Measurements from ENCODE around the gene RECQL. TPM values are rescaled to one million over a fixed set of nuclear protein-coding genes. Genes with fewer than 3 reads are reported as not detected.
A peak's percentile ranks its signal among the peaks of the same experiment; 100 is the strongest.

Gene RECQL
- total RNA-seq (39.6 TPM), polyA plus RNA-seq (10 to 100 TPM; 66.5 to 84.4 (median 75.3) TPM)

- Histone ChIP-seq H3K27me3 (ENCODE audit: control insufficient read depth, insufficient read depth, low read length) (no peaks in the 10 kb centered on the region), H3K27ac (ENCODE audit: insufficient read depth, low read length, poor library complexity, severe bottlenecking) (peak within 1 kb of the TSS; percentile 88), H3K9me3 (ENCODE audit: control insufficient read depth in 2 of 2, low read length in 2 of 2) (no peaks in the 10 kb centered on the region), H3K4me3 (ENCODE audit: low read depth, low read length) (peak within 1 kb of the TSS; percentile 94), H3K4me1 (ENCODE audit: control insufficient read depth, insufficient read depth, low read length, poor library complexity, severe bottlenecking) (peaks cover 57% of the 10 kb centered on the region), H3K36me3 (ENCODE audit: control insufficient read depth, insufficient read depth, low read length) (peaks cover 22% of the 10 kb centered on the region)
- Mint-ChIP-seq H3K36me3 (peaks cover 20% of the 10 kb centered on the region), H3K27ac (peak within 1 kb of the TSS in 1 of 3 donors; percentile 84), H3K4me3 (no peak within 1 kb of the TSS), H3K27me3 (no peaks in the 10 kb centered on the region), H3K4me1 (peaks cover 9 to 68% (median 56%) of the 10 kb centered on the region in 4 donors), H3K9me3 (no peaks in the 10 kb centered on the region)
- DNase-seq (peak; percentile 88 to 98 (median 94)), ATAC-seq (ENCODE audit: low read depth in 2 of 2) (peak; percentile 98 to 99)
Measured at GRCh38 chr12:21501258-21502163, at the start of gene RECQL, which contains the start of gene GOLT1B. RECQL (minus strand) TSS chr12:21501635; CDS start chr12:21499570, 2,065 bp downstream. GOLT1B (plus strand) TSS chr12:21501789; CDS start chr12:21501924, 135 bp downstream.

GRCh38 chr12:21547437-21547836 lies 46.0 kb upstream of the RECQL start:
- H3K36me3 ChIP-seq (ENCODE audit: control insufficient read depth, insufficient read depth, low read length), result no peaks in the 10 kb centered on the region

GRCh38 chr12:21546716-21547115 lies 45.3 kb upstream of the RECQL start:
- Mint-ChIP-seq H3K4me1 (no peaks in the 10 kb centered on the region), H3K9me3 (peaks cover 0 to 2% (median 0%) of the 10 kb centered on the region in 7 donors), H3K4me3 (no peak overlapping the region), H3K27ac (no peak overlapping the region), H3K27me3 (no peaks in the 10 kb centered on the region), H3K36me3 (no peaks in the 10 kb centered on the region)
- Histone ChIP-seq H3K27ac (ENCODE audit: insufficient read depth, low read length, poor library complexity, severe bottlenecking) (no peak overlapping the region), H3K4me1 (ENCODE audit: control insufficient read depth, insufficient read depth, low read length, poor library complexity, severe bottlenecking) (no peaks in the 10 kb centered on the region), H3K9me3 (ENCODE audit: control insufficient read depth in 2 of 2, low read length in 2 of 2) (no peaks in the 10 kb centered on the region), H3K4me3 (ENCODE audit: low read depth, low read length) (no peak overlapping the region), H3K27me3 (ENCODE audit: control insufficient read depth, insufficient read depth, low read length) (peaks cover 2% of the 10 kb centered on the region), H3K36me3 (ENCODE audit: control insufficient read depth, insufficient read depth, low read length) (no peaks in the 10 kb centered on the region)
- no peak for ATAC-seq (ENCODE audit: low read depth in 2 of 2)
- DNase-seq, result no peak

More at GRCh38 chr12:21547437-21547836, 46.0 kb upstream of the RECQL start:
- peaks cover 0 to 2% (median 0%) of the 10 kb centered on the region in 7 donors for H3K9me3 Mint-ChIP-seq
- no peak overlapping the region for H3K27ac ChIP-seq (ENCODE audit: insufficient read depth, low read length, poor library complexity, severe bottlenecking)
- no peak for ATAC-seq (ENCODE audit: low read depth in 2 of 2)
- H3K4me1 Mint-ChIP-seq, result no peaks in the 10 kb centered on the region
- no peak overlapping the region for H3K4me3 Mint-ChIP-seq
- no peaks in the 10 kb centered on the region for H3K4me1 ChIP-seq (ENCODE audit: control insufficient read depth, insufficient read depth, low read length, poor library complexity, severe bottlenecking)
- H3K36me3 Mint-ChIP-seq, result no peaks in the 10 kb centered on the region
- H3K27me3 ChIP-seq (ENCODE audit: control insufficient read depth, insufficient read depth, low read length), result peaks cover 2% of the 10 kb centered on the region
- H3K4me3 ChIP-seq (ENCODE audit: low read depth, low read length), result no peak overlapping the region
- H3K27me3 Mint-ChIP-seq, result no peaks in the 10 kb centered on the region
- DNase-seq, result no peak
- H3K9me3 ChIP-seq (ENCODE audit: control insufficient read depth in 2 of 2, low read length in 2 of 2), result no peaks in the 10 kb centered on the region
- no peak overlapping the region for H3K27ac Mint-ChIP-seq

GRCh38 chr12:21545557-21545956 lies 44.1 kb upstream of the RECQL start:
- H3K36me3 Mint-ChIP-seq, result no peaks in the 10 kb centered on the region
- Histone ChIP-seq H3K9me3 (ENCODE audit: control insufficient read depth in 2 of 2, low read length in 2 of 2) (no peaks in the 10 kb centered on the region), H3K4me3 (ENCODE audit: low read depth, low read length) (no peak overlapping the region), H3K27ac (ENCODE audit: insufficient read depth, low read length, poor library complexity, severe bottlenecking) (no peak overlapping the region), H3K36me3 (ENCODE audit: control insufficient read depth, insufficient read depth, low read length) (no peaks in the 10 kb centered on the region), H3K4me1 (ENCODE audit: control insufficient read depth, insufficient read depth, low read length, poor library complexity, severe bottlenecking) (no peaks in the 10 kb centered on the region), H3K27me3 (ENCODE audit: control insufficient read depth, insufficient read depth, low read length) (peaks cover 2% of the 10 kb centered on the region)
- no peak overlapping the region for H3K27ac Mint-ChIP-seq
- H3K27me3 Mint-ChIP-seq, result no peaks in the 10 kb centered on the region
- peaks cover 0 to 2% (median 0%) of the 10 kb centered on the region in 7 donors for H3K9me3 Mint-ChIP-seq
- H3K4me3 Mint-ChIP-seq, result no peak overlapping the region
- DNase-seq (no peak), ATAC-seq (ENCODE audit: low read depth in 2 of 2) (no peak)
- no peaks in the 10 kb centered on the region for H3K4me1 Mint-ChIP-seq

- H3K27me3 ChIP-seq (ENCODE audit: control insufficient read depth, insufficient read depth, low read length), result peaks cover 2% of the 10 kb centered on the region
- ATAC-seq (ENCODE audit: low read depth in 2 of 2) (no peak), DNase-seq (no peak)
- no peaks in the 10 kb centered on the region for H3K9me3 ChIP-seq (ENCODE audit: control insufficient read depth in 2 of 2, low read length in 2 of 2)
- Mint-ChIP-seq H3K4me1 (peaks cover 0 to 8% (median 0%) of the 10 kb centered on the region in 4 donors), H3K4me3 (no peak overlapping the region), H3K9me3 (peaks cover 0 to 2% (median 0%) of the 10 kb centered on the region in 7 donors), H3K27me3 (no peaks in the 10 kb centered on the region), H3K27ac (no peak overlapping the region), H3K36me3 (no peaks in the 10 kb centered on the region)
- no peak overlapping the region for H3K4me3 ChIP-seq (ENCODE audit: low read depth, low read length)
- H3K27ac ChIP-seq (ENCODE audit: insufficient read depth, low read length, poor library complexity, severe bottlenecking), result no peak overlapping the region
- H3K4me1 ChIP-seq (ENCODE audit: control insufficient read depth, insufficient read depth, low read length, poor library complexity, severe bottlenecking), result no peaks in the 10 kb centered on the region
- no peaks in the 10 kb centered on the region for H3K36me3 ChIP-seq (ENCODE audit: control insufficient read depth, insufficient read depth, low read length)
Measured at GRCh38 chr12:21543151-21543550, 41.7 kb upstream of the RECQL start.

- Mint-ChIP-seq H3K36me3 (no peaks in the 10 kb centered on the region), H3K4me1 (peaks cover 0 to 8% (median 0%) of the 10 kb centered on the region in 4 donors), H3K27me3 (no peaks in the 10 kb centered on the region), H3K27ac (no peak overlapping the region), H3K4me3 (no peak overlapping the region), H3K9me3 (peaks cover 0 to 2% (median 0%) of the 10 kb centered on the region in 7 donors)
- DNase-seq (no peak), ATAC-seq (ENCODE audit: low read depth in 2 of 2) (no peak)
- Histone ChIP-seq H3K9me3 (ENCODE audit: control insufficient read depth in 2 of 2, low read length in 2 of 2) (no peaks in the 10 kb centered on the region), H3K36me3 (ENCODE audit: control insufficient read depth, insufficient read depth, low read length) (no peaks in the 10 kb centered on the region), H3K4me1 (ENCODE audit: control insufficient read depth, insufficient read depth, low read length, poor library complexity, severe bottlenecking) (no peaks in the 10 kb centered on the region), H3K27ac (ENCODE audit: insufficient read depth, low read length, poor library complexity, severe bottlenecking) (no peak overlapping the region), H3K27me3 (ENCODE audit: control insufficient read depth, insufficient read depth, low read length) (peaks cover 2% of the 10 kb centered on the region), H3K4me3 (ENCODE audit: low read depth, low read length) (no peak overlapping the region)
Measured at GRCh38 chr12:21542403-21542802, 41.0 kb upstream of the RECQL start.

GRCh38 chr12:21541773-21542172 lies 40.3 kb upstream of the RECQL start:
- H3K27ac Mint-ChIP-seq, result no peak overlapping the region
- H3K9me3 Mint-ChIP-seq, result peaks cover 0 to 2% (median 0%) of the 10 kb centered on the region in 7 donors
- no peak overlapping the region for H3K4me3 ChIP-seq (ENCODE audit: low read depth, low read length)
- peaks cover 0 to 8% (median 0%) of the 10 kb centered on the region in 4 donors for H3K4me1 Mint-ChIP-seq
- H3K27me3 Mint-ChIP-seq, result no peaks in the 10 kb centered on the region
- no peak overlapping the region for H3K4me3 Mint-ChIP-seq
- no peaks in the 10 kb centered on the region for H3K9me3 ChIP-seq (ENCODE audit: control insufficient read depth in 2 of 2, low read length in 2 of 2)
- no peaks in the 10 kb centered on the region for H3K36me3 ChIP-seq (ENCODE audit: control insufficient read depth, insufficient read depth, low read length)
- H3K27ac ChIP-seq (ENCODE audit: insufficient read depth, low read length, poor library complexity, severe bottlenecking), result no peak overlapping the region
- no peaks in the 10 kb centered on the region for H3K36me3 Mint-ChIP-seq
- H3K4me1 ChIP-seq (ENCODE audit: control insufficient read depth, insufficient read depth, low read length, poor library complexity, severe bottlenecking), result no peaks in the 10 kb centered on the region
- ATAC-seq (ENCODE audit: low read depth in 2 of 2) (no peak), DNase-seq (no peak)
- peaks cover 2% of the 10 kb centered on the region for H3K27me3 ChIP-seq (ENCODE audit: control insufficient read depth, insufficient read depth, low read length)
